Spleen (tissue), 11 donors: ENCODE measurements around the gene NDE1. TPM values are rescaled to one million over a fixed set of nuclear protein-coding genes. Genes with fewer than 3 reads are reported as not detected.
"Not testable (repeated sequence)": the region's sequence is repeated elsewhere in the genome, so short reads cannot be mapped to it uniquely, and the experiment has no call there.

ENCODE experiments used
- DNase-seq: peaks from one replicate; pipeline ENCODE4 v3.0.0-alpha.2; 2020
- H3K27ac ChIP-seq, 8 donors: fragments of 200-600 bp; sonication (generic) in 7 of 8; 1 replicate in 4 of 8; 2 replicates in 4 of 8; pipeline versions ENCODE4 v1.5.0 to v1.8.0; 2016 to 2021; ENCODE audit warnings: inconsistent platforms in 4 of 8, mild to moderate bottlenecking in 4 of 8, moderate library complexity in 1 of 8
- H3K27me3 ChIP-seq, 7 donors: fragments of 200-600 bp; sonication (generic) in 6 of 7; replicated peaks in 1 of 7; 1 replicate in 4 of 7; 2 replicates in 3 of 7; pipeline versions ENCODE4 v1.5.0 to v1.8.0; 2016 to 2021; ENCODE audit warnings: inconsistent platforms in 3 of 7, mild to moderate bottlenecking in 1 of 7
- H3K36me3 ChIP-seq, 6 donors: fragments of 200-600 bp; sonication (generic) in 5 of 6; 1 replicate in 4 of 6; 2 replicates in 2 of 6; pipeline versions ENCODE4 v1.5.0 to v1.8.0; 2016 to 2021; ENCODE audit warnings: inconsistent platforms in 2 of 6
- H3K4me1 ChIP-seq, 6 donors: fragments of 200-600 bp; sonication (generic) in 5 of 6; 1 replicate in 3 of 6; 2 replicates in 3 of 6; pipeline versions ENCODE4 v1.5.0 to v1.8.0; 2016 to 2021; ENCODE audit warnings: inconsistent platforms in 3 of 6
- H3K4me3 ChIP-seq, 8 donors: fragments of 200-600 bp; sonication (generic) in 7 of 8; 1 replicate in 4 of 8; 2 replicates in 4 of 8; pipeline versions ENCODE4 v1.5.0 to v1.8.0; 2016 to 2021; ENCODE audit warnings: inconsistent platforms in 4 of 8, mild to moderate bottlenecking in 4 of 8, moderate library complexity in 2 of 8
- H3K9me3 ChIP-seq, 8 donors: fragments of 200-600 bp; sonication (generic) in 7 of 8; 1 replicate in 4 of 8; 2 replicates in 4 of 8; pipeline versions ENCODE4 v1.5.0 to v1.8.0; 2016 to 2021; ENCODE audit warnings: inconsistent platforms in 4 of 8
- POLR2A ChIP-seq, 3 donors: fragments of 450-650 bp; IDR thresholded peaks; one replicate each; pipeline ENCODE4 v1.5.1; 2017; ENCODE audit warnings: antibody characterized with exemption in 3 of 3, mild to moderate bottlenecking in 1 of 3
- POLR2AphosphoS5 ChIP-seq, 3 donors: sonication (generic); formaldehyde crosslinking; IDR thresholded peaks; one replicate each; pipeline ENCODE4 v1.5.1; 2017; ENCODE audit warnings: antibody characterized with exemption in 3 of 3
- WGBS, 5 donors: extraction: QIAGEN DNeasy Blood & Tissue Kit in 3 of 5; methylation state at CpG; one replicate each; pipeline versions ENCODE4 v1.1.5 to v1.1.7; 2013 to 2018; 5-methylcytosine and 5-hydroxymethylcytosine counted together
- intact Hi-C: fragments of 100-400 bp; cut with DNase I; formaldehyde crosslinking; loops from one replicate; pipeline ENCODE4 v1.15.0; 2023; ENCODE audit warnings: low total_unique reads
- polyA plus RNA-seq, 3 donors: library from polyadenylated mRNA; stranded (reverse); fragments of 200-250 nt; gene quantifications; one replicate each; pipeline ENCODE4 v1.2.1, GENCODE V29; 2013
- total RNA-seq, 7 donors: library from RNA; depleted of rRNA in 3 of 7; stranded (reverse); fragments of >200 nt in 3 of 7; fragmentation: NEBNext Ultra II Directional in 4 of 7; extraction: Animal tissue kit (Norgen Biotek cat#: 25700) in 4 of 7; gene quantifications; one replicate each; pipeline versions ENCODE4 v1.1.0 to v1.2.1, GENCODE V29; 2016 to 2021
- TF ChIP-seq, protein P1 (sequence below), 11 experiments: fragments of 200-600 bp in 7 of 11; fragments of 450-650 bp in 4 of 11; sonication (generic) in 4 of 11; IDR thresholded peaks in 8 of 11; conservative IDR thresholded peaks in 3 of 11; 1 replicate in 7 of 11; 2 replicates in 4 of 11; pipeline versions ENCODE4 v1.4.0 to v1.8.0; 2016 to 2021; ENCODE audit warnings: antibody characterized with exemption in 11 of 11, inconsistent platforms in 4 of 11, mild to moderate bottlenecking in 1 of 11
- donor health status: healthy with polysubstance abuse.
- donor health status: DM: no; HTN: no; CAD: no; lungs with moderate emphysema.
- donor health status: DM: no; HTN: no; CAD: no.
- donor health status: Bipolar disorder and iron deficiency.
- donor health status: healthy.
- donor health status: DM: no; HTN: no; CAD: no.
- donor health status: DM: yes; HTN: yes; CAD: no.

Gene NDE1
- total and polyA plus RNA-seq, 10 donors = 8.7 to 69.6 (median 57.5) TPM

DNA sequence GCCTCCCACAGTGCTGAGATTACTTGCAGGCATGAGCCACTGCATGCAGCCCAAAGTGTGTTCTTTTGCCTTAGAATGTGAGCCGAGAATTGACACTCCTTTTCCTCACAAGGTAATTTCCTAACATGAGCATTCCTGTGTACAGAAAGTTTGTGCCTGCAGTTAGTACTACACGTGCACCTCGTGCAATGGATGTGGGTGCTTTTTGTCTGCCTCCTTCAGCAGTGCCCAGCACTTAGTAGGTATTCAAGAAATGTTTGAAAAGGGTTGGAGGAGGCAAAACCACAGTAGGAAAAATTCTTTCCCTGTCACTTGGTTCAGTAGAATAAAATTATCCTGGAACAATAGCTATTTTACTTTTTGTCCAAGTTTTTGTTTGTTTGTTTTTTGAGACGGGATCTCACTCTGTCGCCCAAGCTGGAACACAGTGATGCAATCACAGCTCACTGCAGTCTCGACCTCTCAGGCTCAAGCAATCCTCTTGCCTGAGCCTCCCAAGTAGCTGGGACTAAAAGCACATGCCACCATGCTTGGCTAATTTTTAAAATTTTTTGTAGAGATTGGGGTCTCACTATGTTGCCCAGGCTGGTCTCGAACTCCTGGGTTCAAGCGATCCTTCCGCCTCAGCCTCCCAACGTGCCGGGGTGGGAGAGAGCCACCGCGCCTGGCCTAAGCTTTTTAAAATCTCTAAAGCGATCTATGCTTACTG lies 2.4 kb downstream of the NDE1 start:
- Histone ChIP-seq H3K36me3 (peaks cover 0 to 46% (median 0%) of the 10 kb centered on the region in 6 donors), H3K27ac (no peak overlapping the region), H3K4me3 (no peak overlapping the region), H3K9me3 (no peaks in the 10 kb centered on the region), H3K27me3 (no peaks in the 10 kb centered on the region), H3K4me1 (peaks cover 12 to 72% (median 37%) of the 10 kb centered on the region in 6 donors)
- WGBS, 5 donors = 87 to 94% (median 91%) methylated on average over 14 of the region's 14 CpGs
- DNase-seq = no peak
- intact Hi-C loops = no loop called here
- TF ChIP-seq POLR2A (IDR thresholded peaks at IDR 0.05) = no peak
- TF ChIP-seq, protein P1, sequence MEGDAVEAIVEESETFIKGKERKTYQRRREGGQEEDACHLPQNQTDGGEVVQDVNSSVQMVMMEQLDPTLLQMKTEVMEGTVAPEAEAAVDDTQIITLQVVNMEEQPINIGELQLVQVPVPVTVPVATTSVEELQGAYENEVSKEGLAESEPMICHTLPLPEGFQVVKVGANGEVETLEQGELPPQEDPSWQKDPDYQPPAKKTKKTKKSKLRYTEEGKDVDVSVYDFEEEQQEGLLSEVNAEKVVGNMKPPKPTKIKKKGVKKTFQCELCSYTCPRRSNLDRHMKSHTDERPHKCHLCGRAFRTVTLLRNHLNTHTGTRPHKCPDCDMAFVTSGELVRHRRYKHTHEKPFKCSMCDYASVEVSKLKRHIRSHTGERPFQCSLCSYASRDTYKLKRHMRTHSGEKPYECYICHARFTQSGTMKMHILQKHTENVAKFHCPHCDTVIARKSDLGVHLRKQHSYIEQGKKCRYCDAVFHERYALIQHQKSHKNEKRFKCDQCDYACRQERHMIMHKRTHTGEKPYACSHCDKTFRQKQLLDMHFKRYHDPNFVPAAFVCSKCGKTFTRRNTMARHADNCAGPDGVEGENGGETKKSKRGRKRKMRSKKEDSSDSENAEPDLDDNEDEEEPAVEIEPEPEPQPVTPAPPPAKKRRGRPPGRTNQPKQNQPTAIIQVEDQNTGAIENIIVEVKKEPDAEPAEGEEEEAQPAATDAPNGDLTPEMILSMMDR (IDR thresholded peaks at IDR 0.05 in 8 of 11, conservative IDR thresholded peaks at IDR 0.05 in 3 of 11) = no peak
- no peak for TF ChIP-seq POLR2AphosphoS5 (IDR thresholded peaks at IDR 0.05)

DNA sequence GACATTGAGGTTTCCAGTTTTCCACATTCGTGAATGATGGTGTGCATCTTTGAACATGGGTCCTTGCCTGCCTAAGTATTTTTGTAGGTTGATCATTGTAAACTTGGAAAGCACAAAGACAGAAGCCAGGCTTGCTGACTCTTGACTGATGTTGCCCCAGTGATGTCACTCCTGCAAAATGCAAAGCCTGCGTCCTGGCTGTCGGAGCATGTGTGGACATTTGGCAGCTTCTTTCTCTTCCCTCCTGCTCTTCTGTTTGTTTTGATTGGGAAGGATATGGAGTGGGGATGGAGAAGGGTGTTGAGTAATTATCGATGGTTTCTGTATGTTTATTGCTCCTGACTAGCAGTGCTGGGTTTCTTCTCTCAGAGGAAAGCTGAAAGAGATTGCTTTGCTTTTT lies 3.2 kb downstream of the NDE1 start:
- intact Hi-C loops = no loop called here
- Histone ChIP-seq H3K27me3 (no peaks in the 10 kb centered on the region), H3K36me3 (peaks cover 0 to 53% (median 0%) of the 10 kb centered on the region in 6 donors), H3K27ac (no peak overlapping the region), H3K4me1 (peaks cover 12 to 80% (median 41%) of the 10 kb centered on the region in 6 donors), H3K9me3 (no peaks in the 10 kb centered on the region), H3K4me3 (no peak overlapping the region)
- 48 to 73% (median 60%) methylated on average over 4 of the region's 4 CpGs for WGBS, 5 donors
- no peak for DNase-seq
- TF ChIP-seq POLR2AphosphoS5 (IDR thresholded peaks at IDR 0.05) (no peak), POLR2A (IDR thresholded peaks at IDR 0.05) (no peak)
- TF ChIP-seq, protein P1 (IDR thresholded peaks at IDR 0.05 in 8 of 11, conservative IDR thresholded peaks at IDR 0.05 in 3 of 11) = no peak

DNA sequence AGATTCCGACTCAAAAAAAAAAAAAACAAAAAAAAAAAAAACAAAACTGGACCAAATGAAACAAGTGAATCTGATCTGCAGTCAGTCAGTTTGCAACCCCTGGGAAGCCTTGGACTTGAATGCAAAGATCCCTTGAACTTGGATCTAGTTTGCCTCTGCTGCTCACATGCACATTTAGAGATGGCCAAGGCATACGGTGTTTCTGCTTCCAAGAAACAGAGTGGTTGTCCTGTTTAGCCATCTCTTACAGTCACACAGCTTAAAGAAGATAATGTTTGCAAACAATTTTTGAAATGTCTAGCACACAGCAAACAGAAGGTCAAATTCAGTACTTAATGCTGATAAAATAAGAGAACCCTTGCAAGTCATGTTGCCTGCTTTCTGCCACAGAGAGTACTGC lies 4.5 kb downstream of the NDE1 start:
- intact Hi-C loops = no loop called here
- TF ChIP-seq, protein P1 (IDR thresholded peaks at IDR 0.05 in 8 of 11, conservative IDR thresholded peaks at IDR 0.05 in 3 of 11) = no peak
- TF ChIP-seq POLR2A (IDR thresholded peaks at IDR 0.05) (no peak), POLR2AphosphoS5 (IDR thresholded peaks at IDR 0.05) (no peak)
- Histone ChIP-seq H3K9me3 (no peaks in the 10 kb centered on the region), H3K27me3 (no peaks in the 10 kb centered on the region), H3K4me1 (peaks cover 12 to 88% (median 49%) of the 10 kb centered on the region in 6 donors), H3K36me3 (peaks cover 0 to 55% (median 0%) of the 10 kb centered on the region in 6 donors), H3K4me3 (no peak overlapping the region), H3K27ac (no peak overlapping the region)
- WGBS, 5 donors = 84 to 89% (median 85%) methylated on average over 2 of the region's 2 CpGs
- DNase-seq = no peak

DNA sequence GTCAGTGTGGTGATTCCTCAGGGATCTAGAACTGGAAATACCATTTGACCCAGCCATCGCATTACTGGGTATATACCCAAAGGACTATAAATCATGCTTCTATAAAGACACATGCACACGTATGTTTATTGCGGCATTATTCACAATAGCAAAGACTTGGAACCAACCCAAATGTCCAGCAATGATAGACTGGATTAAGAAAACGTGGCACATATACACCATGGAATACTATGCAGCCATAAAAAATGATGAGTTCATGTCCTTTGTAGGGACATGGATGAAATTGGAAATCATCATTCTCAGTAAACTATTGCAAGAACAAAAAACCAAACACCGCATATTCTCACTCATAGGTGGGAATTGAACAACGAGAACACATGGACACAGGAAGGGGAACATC lies 5.5 kb downstream of the NDE1 start:
- H3K27ac ChIP-seq, intact Hi-C loops, DNase-seq, H3K9me3 ChIP-seq, H3K4me3 ChIP-seq, H3K27me3 ChIP-seq: not testable (repeated sequence)
- Histone ChIP-seq H3K36me3 (peaks cover 0 to 61% (median 0%) of the 10 kb centered on the region in 6 donors), H3K4me1 (peaks cover 12 to 93% (median 55%) of the 10 kb centered on the region in 6 donors)
- 88 to 100% (median 96%) methylated on average over 3 to 4 of the region's 6 CpGs for WGBS, 5 donors
